ENCODE measurements around the gene FGD4.

The FGD4 gene

GRCh38 chr12:32407795-32408194, 8.4 kb downstream of the FGD4 start:
- no peak for DNase-seq (ENCODE audit: low spot score)

GRCh38 chr12:32413412-32413811, 14.1 kb downstream of the FGD4 start:
- DNase-seq (ENCODE audit: low spot score): no peak

GRCh38 chr12:32418221-32418620, 18.9 kb downstream of the FGD4 start:
- DNase-seq (ENCODE audit: low spot score): no peak

- DNase-seq (ENCODE audit: low spot score): no peak
These were observed 19.7 kb downstream of the FGD4 start for GRCh38 chr12:32418903-32419519.

- DNase-seq (ENCODE audit: low spot score): no peak
These were observed 20.2 kb downstream of the FGD4 start for GRCh38 chr12:32419520-32419960.

- no peak for DNase-seq (ENCODE audit: low spot score)
These were observed 21.0 kb downstream of the FGD4 start for GRCh38 chr12:32420356-32420755.

GRCh38 chr12:32423559-32423958, 24.2 kb downstream of the FGD4 start:
- DNase-seq (ENCODE audit: low spot score): no peak

- DNase-seq (ENCODE audit: low spot score): no peak
These were observed 31.7 kb downstream of the FGD4 start for GRCh38 chr12:32431025-32431424.

GRCh38 chr12:32435921-32436705, 36.8 kb downstream of the FGD4 start:
- no peak for DNase-seq (ENCODE audit: low spot score)

GRCh38 chr12:32437095-32437515, 37.7 kb downstream of the FGD4 start:
- DNase-seq (ENCODE audit: low spot score): no peak

GRCh38 chr12:32440120-32440865, 40.9 kb downstream of the FGD4 start:
- no peak for DNase-seq (ENCODE audit: low spot score)

- DNase-seq (ENCODE audit: low spot score): no peak
These were observed 44.1 kb downstream of the FGD4 start for GRCh38 chr12:32443491-32443890.

- peak; percentile 88 for DNase-seq (ENCODE audit: low spot score)
These were observed 45.5 kb downstream of the FGD4 start for GRCh38 chr12:32444895-32445294.

GRCh38 chr12:32445356-32445755, 46.0 kb downstream of the FGD4 start:
- no peak for DNase-seq (ENCODE audit: low spot score)

GRCh38 chr12:32446316-32447119, 47.2 kb downstream of the FGD4 start:
- no peak for DNase-seq (ENCODE audit: low spot score)

GRCh38 chr12:32448586-32448985, 49.2 kb downstream of the FGD4 start:
- DNase-seq (ENCODE audit: low spot score): no peak

- DNase-seq (ENCODE audit: low spot score): no peak
These were observed 51.0 kb downstream of the FGD4 start for GRCh38 chr12:32450363-32450762.

GRCh38 chr12:32450768-32451167, 51.4 kb downstream of the FGD4 start:
- DNase-seq (ENCODE audit: low spot score): no peak

GRCh38 chr12:32451816-32452215, 52.5 kb downstream of the FGD4 start:
- no peak for DNase-seq (ENCODE audit: low spot score)

- DNase-seq (ENCODE audit: low spot score): no peak
These were observed 54.7 kb downstream of the FGD4 start for GRCh38 chr12:32454075-32454474.

- no peak for DNase-seq (ENCODE audit: low spot score)
These were observed 55.5 kb downstream of the FGD4 start for GRCh38 chr12:32454866-32455265.

- peak; percentile 82 for DNase-seq (ENCODE audit: low spot score)
These were observed 56.3 kb downstream of the FGD4 start for GRCh38 chr12:32455607-32456071.
